Gastrocnemius medialis (tissue), 4 donors: ENCODE measurements around the gene TBX20. TPM values are rescaled to one million over a fixed set of nuclear protein-coding genes. Genes with fewer than 3 reads are reported as not detected.
"Not testable (repeated sequence)": the region's sequence is repeated elsewhere in the genome, so short reads cannot be mapped to it uniquely, and the experiment has no call there.

ENCODE experiments used
- ATAC-seq, 2 donors: fragments of 150-250 bp; one replicate each; pipeline ENCODE4 v1.9.1; 2016
- DNase-seq, 2 donors: peaks; one replicate each; pipeline ENCODE4 v3.0.0-alpha.2; 2019
- H3K27ac ChIP-seq, 4 donors: fragments of 200-600 bp; sonication (generic); 1 replicate in 1 of 4; 2 replicates in 3 of 4; pipeline ENCODE4 v1.5.1; 2016 to 2018; ENCODE audit warnings: mild to moderate bottlenecking in 2 of 4, moderate library complexity in 1 of 4
- H3K27me3 ChIP-seq, 3 donors: fragments of 200-600 bp; sonication (generic) in 2 of 3; 1 replicate in 1 of 3; 2 replicates in 2 of 3; pipeline versions ENCODE4 v1.5.1 to v1.6.0; 2016 to 2019; ENCODE audit warnings: mild to moderate bottlenecking in 1 of 3, moderate library complexity in 1 of 3
- H3K36me3 ChIP-seq, 2 donors: fragments of 200-600 bp; sonication (generic) in 1 of 2; one replicate each; pipeline ENCODE4 v1.5.1; 2017 to 2018
- H3K4me1 ChIP-seq, 2 donors: fragments of 200-600 bp; sonication (generic) in 1 of 2; one replicate each; pipeline ENCODE4 v1.5.1; 2016 to 2017; ENCODE audit warnings: mild to moderate bottlenecking in 2 of 2
- H3K4me3 ChIP-seq, 4 donors: fragments of 200-600 bp; sonication (generic) in 3 of 4; 1 replicate in 1 of 4; 2 replicates in 3 of 4; pipeline ENCODE4 v1.5.1; 2016 to 2019; ENCODE audit warnings: mild to moderate bottlenecking in 2 of 4
- H3K9me3 ChIP-seq, 3 donors: fragments of 200-600 bp; sonication (generic) in 2 of 3; 1 replicate in 1 of 3; 2 replicates in 2 of 3; pipeline ENCODE4 v1.5.1; 2016 to 2019
- in situ Hi-C, 4 donors: fragments of 200-750 bp; cut with MboI; loops; one replicate each; pipeline versions ENCODE4 v1.15.0 to v1.8.0; 2017; ENCODE audit warnings: low sequenced_read_pairs in 4 of 4
- intact Hi-C: fragments of 100-400 bp; cut with DNase I; formaldehyde crosslinking; loops from one replicate; pipeline ENCODE4 v1.15.1; 2023; ENCODE audit warnings: low total_unique reads
- total RNA-seq, 4 donors: library from RNA; depleted of rRNA; stranded (reverse); fragments of >200 nt; gene quantifications; one replicate each; pipeline versions ENCODE4 v1.1.0 to v1.2.3, GENCODE V29; 2016

TBX20 gene
- total RNA-seq, 4 donors from 2014 or later: not detected

DNA sequence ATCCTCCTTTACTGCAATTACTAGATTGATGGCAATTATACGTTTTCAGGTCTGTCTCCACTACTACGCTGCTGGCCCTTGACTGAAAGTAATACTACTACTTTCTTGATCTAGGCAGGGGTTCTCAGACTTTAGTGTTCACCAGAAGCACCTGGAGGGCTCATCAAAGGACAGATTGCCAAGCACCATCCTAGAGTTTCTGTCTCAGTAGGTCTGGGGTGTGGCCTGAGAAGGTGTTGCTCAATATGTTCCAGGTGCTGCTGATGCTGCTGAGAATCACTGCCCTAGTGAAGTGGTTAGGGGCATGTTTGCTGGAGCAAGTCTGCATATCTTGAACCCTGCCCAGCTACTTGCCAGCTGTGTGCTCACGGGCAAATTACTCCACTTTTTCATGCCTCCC, 37.9 kb downstream of the TBX20 start:
- ATAC-seq, H3K27ac ChIP-seq: not testable (repeated sequence)

DNA sequence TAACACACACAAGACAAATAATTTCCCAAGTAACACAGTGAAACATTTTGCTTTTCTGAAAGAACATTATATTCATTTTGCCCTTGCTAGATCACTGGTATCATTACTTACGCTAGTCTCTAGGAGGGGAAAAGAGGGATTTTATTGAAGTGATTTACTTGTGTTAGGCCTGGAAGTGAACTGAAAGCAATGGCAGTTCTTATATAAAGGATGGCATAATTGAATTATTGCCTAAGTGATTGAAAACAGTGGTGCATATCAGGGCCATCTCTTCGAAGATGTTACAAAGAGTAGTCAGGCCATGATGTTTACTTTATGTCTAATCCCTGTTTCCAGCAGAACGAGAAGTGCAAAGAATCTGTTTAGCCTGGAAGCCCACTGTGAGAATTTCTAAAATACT, 38.8 kb downstream of the TBX20 start:
- ATAC-seq, H3K9me3 ChIP-seq, intact Hi-C loops, H3K36me3 ChIP-seq, H3K27ac ChIP-seq, H3K4me3 ChIP-seq, DNase-seq, in situ Hi-C loops, H3K27me3 ChIP-seq, H3K4me1 ChIP-seq: not testable (repeated sequence)

More for the DNA sequence above, 37.9 kb downstream of the TBX20 start:
- H3K27me3 ChIP-seq, intact Hi-C loops, H3K4me3 ChIP-seq, in situ Hi-C loops, DNase-seq, H3K4me1 ChIP-seq, H3K36me3 ChIP-seq, H3K9me3 ChIP-seq: not testable (repeated sequence)

DNA sequence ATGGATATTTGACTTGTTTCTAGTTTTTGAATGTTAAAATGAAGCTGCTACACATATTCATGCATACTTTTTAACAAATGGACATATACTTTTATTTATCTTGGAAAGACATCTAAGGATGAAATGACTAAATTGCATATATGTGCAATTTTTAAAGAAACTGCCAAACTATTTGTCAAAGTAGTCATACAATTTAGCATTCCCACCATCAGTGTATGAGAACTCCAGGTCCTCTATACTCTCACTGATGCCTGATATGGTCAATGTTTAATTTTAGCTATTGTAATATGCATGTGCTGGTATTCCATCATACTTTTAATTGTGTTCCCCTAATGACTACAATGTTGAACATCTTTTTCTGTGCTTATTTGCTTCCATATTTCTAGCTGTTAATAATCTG, 47.0 kb downstream of the TBX20 start:
- H3K36me3 ChIP-seq, in situ Hi-C loops, H3K9me3 ChIP-seq, intact Hi-C loops, H3K4me1 ChIP-seq, H3K27ac ChIP-seq, H3K4me3 ChIP-seq, DNase-seq, H3K27me3 ChIP-seq, ATAC-seq: not testable (repeated sequence)

DNA sequence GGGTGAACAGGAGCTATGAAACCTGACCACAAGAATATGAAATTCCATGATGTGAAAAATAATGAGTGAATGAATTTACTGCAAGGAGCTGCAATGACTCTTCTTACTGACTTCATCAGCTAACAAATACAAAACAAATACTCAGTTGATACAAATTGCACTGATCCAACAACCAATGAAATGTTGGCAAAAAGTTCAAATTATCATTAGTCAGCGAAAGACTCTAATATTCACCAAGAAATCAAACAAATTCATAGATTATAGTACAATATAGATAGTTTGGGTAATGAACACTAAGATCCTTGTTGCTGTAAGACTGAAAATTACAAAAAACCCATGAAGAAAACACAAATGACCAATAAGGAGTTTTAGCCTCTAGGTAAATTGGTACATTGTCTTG, 49.0 kb downstream of the TBX20 start:
- H3K27ac ChIP-seq, H3K4me3 ChIP-seq, H3K4me1 ChIP-seq, in situ Hi-C loops, ATAC-seq, H3K9me3 ChIP-seq, intact Hi-C loops, H3K27me3 ChIP-seq, H3K36me3 ChIP-seq, DNase-seq: not testable (repeated sequence)

DNA sequence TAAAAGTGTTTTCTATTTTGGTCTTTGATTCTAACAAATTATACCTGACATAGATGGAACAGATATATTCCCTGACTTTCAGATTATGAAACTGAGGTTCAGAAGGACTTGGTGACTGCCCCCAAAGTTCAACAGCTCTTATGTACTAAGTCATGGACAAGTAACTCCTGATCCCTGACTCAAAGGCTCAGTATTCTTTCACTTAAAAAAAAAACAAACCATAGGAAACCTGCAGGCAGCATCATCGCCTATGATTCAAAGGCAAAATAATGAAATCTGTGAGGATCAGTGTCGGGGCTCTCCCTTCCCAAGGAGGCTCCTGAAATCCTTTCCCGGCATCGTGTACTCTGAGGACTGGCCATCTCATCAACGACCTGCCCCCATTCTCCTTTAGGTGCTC, 49.9 kb downstream of the TBX20 start:
- ATAC-seq, H3K36me3 ChIP-seq, DNase-seq, H3K27me3 ChIP-seq, H3K4me3 ChIP-seq, H3K27ac ChIP-seq, intact Hi-C loops, H3K9me3 ChIP-seq, H3K4me1 ChIP-seq, in situ Hi-C loops: not testable (repeated sequence)

DNA sequence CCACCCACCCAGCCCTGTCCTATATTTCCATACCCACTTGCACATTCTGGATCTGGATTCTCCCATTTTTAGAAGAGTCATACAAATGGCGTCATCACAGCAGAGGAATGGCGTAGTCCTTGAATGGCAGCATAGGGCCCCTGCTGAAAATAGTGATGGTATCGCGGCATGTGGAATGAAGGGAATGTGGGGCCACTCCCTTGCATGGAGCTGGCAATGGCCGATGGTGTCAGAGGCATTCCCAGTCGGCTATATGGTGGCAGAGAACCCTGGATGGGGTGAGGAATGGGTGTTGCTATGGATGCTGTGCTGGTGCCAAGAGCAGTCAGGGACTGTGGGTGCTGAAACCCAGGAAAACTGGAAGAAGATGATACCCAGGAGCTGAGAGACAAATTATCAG, 51.5 kb downstream of the TBX20 start:
- DNase-seq, H3K4me3 ChIP-seq, ATAC-seq, H3K36me3 ChIP-seq, in situ Hi-C loops, H3K27me3 ChIP-seq, H3K27ac ChIP-seq, H3K4me1 ChIP-seq, intact Hi-C loops, H3K9me3 ChIP-seq: not testable (repeated sequence)

DNA sequence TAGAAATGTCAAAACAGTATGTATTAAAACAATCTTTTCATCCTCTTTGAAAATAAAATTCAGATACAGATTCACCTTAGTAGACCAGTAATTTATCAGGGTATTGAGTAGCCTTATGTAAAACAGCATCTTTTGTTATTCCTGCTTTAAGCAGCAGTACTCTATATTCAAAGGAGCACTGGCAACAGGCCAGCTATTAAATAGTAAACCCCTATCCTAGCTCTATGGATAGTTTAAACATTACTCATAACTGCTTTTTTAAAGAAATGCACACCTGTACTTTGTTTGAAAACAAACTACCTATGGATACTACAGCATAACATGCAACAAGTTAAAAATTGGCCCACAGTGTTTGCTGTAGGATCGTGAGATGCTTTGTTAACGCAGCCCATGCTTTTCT, 53.7 kb downstream of the TBX20 start:
- H3K4me3 ChIP-seq, ATAC-seq, H3K4me1 ChIP-seq, H3K27me3 ChIP-seq, intact Hi-C loops, H3K27ac ChIP-seq, H3K9me3 ChIP-seq, DNase-seq, in situ Hi-C loops, H3K36me3 ChIP-seq: not testable (repeated sequence)

DNA sequence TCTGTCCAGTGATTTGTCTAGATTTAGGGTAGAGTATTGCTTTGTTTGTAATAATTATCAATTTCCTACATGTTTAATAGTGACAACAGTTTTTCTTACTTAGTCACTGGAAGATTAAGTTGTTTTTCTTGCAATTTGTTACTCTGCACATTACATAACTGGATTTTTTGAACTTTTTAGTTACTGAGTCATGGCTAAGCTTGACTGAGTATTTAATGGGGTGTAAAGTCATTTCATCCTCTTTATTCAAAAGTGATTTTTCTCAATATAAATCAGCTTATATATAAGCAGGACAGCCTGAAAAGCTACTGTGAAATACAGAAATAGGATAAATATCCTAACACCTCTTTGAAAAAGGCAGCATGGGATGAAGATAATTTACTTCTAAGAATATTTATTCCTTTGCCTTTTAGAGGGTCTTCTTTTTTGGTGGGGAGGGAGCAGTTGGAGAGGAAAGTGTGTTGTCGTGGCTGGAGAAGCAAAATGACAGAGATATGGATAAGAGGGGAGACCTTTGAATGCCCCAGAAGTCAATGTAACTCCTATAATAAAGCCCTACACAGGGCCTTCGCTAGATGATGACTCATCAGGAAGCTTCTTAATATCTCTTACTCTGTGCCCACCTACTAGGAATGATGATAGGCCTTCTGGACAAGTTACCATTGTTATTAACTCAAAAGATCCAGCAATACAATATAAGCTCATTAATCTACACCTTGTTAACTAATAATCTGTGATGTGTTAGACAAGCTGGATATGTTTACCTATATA, 55.3 kb downstream of the TBX20 start:
- in situ Hi-C loops: loop anchor here in 1 of 4 donors (25.0 kb wide), 1 partner anchor 339 kb away; no protein-coding TSS in a partner anchor

DNA sequence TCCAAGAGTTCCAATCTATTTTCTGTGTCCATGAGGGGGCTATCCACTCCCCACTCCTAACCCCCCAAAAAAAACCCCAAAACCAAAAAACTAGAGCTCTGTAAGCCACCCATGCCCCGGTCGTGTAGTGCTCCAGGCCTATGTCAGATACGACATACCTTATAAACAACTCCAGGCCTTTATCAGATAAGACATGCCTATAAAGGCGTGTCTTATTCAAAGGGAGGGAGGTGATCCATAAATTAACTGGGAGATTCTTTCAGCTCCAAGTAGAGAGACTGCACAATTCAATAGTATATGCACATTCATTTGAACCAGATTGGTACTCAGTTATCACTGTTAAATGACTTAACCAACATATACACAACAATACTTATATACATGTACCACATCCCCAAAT, 62.3 kb downstream of the TBX20 start:
- H3K4me1 ChIP-seq, intact Hi-C loops, DNase-seq, ATAC-seq, H3K27ac ChIP-seq, H3K4me3 ChIP-seq, H3K27me3 ChIP-seq, H3K36me3 ChIP-seq, H3K9me3 ChIP-seq: not testable (repeated sequence)
- in situ Hi-C loops: loop anchor here in 1 of 4 donors (25.0 kb wide), 1 partner anchor 346 kb away; no protein-coding TSS in a partner anchor

More for the DNA sequence above, 55.3 kb downstream of the TBX20 start:
- H3K4me3 ChIP-seq, H3K36me3 ChIP-seq, ATAC-seq, H3K27ac ChIP-seq, H3K9me3 ChIP-seq, H3K4me1 ChIP-seq, H3K27me3 ChIP-seq, DNase-seq, intact Hi-C loops: not testable (repeated sequence)

DNA sequence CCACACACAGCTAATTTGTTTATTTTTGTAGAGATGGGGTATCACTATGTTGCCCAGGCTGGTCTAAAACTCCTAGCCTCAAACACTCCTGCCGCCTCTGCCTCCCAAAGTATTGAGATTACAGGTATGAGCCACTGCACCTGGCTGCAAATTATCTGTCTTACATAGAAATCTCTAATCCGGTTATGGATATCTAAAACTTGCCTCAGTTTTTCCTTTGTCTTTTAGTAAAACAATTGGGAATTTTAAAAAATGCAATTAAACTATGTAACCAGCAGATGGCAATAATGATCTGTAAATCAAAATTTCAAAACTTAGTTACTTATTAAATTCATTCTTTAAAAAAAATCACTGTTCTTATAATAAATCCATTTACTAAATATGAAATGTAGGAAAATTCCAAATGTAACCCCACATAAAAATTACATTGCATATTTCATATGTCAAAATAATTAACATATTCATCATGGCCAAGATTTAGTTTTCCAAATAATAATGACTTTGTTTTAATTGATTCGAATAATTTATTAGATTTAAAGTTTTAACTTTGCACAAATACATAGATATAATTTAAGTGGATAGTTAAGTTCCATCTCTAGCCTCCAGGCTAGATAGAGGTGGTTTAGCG, 63.6 kb downstream of the TBX20 start:
- intact Hi-C loops, ATAC-seq, H3K36me3 ChIP-seq, H3K27ac ChIP-seq, H3K4me3 ChIP-seq, H3K9me3 ChIP-seq, H3K4me1 ChIP-seq, DNase-seq: not testable (repeated sequence)
- in situ Hi-C loops: loop anchor here in 1 of 4 donors (25.0 kb wide), 1 partner anchor 347 kb away; no protein-coding TSS in a partner anchor
- peaks cover 3 to 14% (median 12%) of the 10 kb centered on the region in 3 donors for H3K27me3 ChIP-seq

DNA sequence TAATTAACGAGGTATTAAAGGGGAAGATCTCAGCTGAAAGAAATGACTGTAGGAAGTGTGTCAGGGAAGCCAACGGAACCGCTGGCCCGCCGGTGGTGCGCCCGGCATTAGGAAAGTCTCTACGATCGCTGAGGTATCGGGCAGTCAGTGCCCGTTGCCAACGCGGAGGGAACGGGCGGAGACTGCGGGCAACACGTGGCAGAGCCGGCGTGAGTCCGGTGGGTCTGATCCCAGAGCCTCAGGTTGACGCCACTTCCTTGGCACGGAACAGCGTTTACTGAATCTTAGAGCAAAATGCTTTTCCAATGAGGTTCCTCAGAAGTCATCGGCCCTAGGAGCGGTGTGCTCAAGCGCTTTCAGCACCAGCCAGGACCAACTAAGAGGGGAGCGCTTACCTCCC, 67.1 kb downstream of the TBX20 start:
- peak overlapping the region; percentile 36 to 47 (median 42) for H3K4me3 ChIP-seq
- DNase-seq, ATAC-seq, H3K9me3 ChIP-seq, H3K36me3 ChIP-seq, H3K27ac ChIP-seq, intact Hi-C loops, H3K4me1 ChIP-seq: not testable (repeated sequence)
- H3K27me3 ChIP-seq: peaks cover 3 to 14% (median 12%) of the 10 kb centered on the region in 3 donors
- in situ Hi-C loops: loop anchor here in 1 of 4 donors (25.0 kb wide), 1 partner anchor 351 kb away; no protein-coding TSS in a partner anchor
